Lower leg skin (tissue), 3 donors: ENCODE measurements around the gene KBTBD3.

Experiments
- POLR2A ChIP-seq, 2 donors: fragments of 450-650 bp; IDR thresholded peaks; one replicate each; pipeline ENCODE4 v1.6.1; 2016 to 2017; ENCODE audit warnings: antibody characterized with exemption in 2 of 2, mild to moderate bottlenecking in 1 of 2, moderate library complexity in 1 of 2
- TF ChIP-seq, protein P1 (sequence below), 3 donors: fragments of 450-650 bp; IDR thresholded peaks; one replicate each; pipeline ENCODE4 v1.5.1; 2016; ENCODE audit warnings: antibody characterized with exemption in 3 of 3, mild to moderate bottlenecking in 3 of 3, moderate library complexity in 2 of 3

DNA sequence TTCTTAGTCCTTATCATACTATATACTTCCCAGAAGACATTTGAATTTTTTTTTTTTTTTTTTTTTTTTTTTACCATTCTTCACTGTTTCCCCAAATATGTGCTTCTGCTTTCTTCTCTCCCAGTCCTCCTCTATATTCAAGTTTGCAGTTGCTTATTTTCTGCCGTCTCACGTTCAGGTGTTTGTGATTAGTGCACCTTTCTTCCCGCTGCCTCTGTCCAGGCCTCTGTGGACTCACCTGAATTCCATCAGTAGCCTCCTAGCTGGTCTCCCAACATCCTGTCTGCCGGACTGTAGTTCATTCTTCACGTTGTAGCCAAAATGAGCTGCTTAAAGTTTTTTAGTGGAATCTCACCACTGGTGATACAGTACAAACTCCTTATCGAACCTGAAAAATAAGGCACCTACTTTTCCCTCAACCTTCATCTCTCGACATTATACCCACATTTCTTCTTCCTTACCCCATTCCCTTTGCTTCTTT lies 54.3 kb downstream of the KBTBD3 start:
- TF ChIP-seq, protein P1, sequence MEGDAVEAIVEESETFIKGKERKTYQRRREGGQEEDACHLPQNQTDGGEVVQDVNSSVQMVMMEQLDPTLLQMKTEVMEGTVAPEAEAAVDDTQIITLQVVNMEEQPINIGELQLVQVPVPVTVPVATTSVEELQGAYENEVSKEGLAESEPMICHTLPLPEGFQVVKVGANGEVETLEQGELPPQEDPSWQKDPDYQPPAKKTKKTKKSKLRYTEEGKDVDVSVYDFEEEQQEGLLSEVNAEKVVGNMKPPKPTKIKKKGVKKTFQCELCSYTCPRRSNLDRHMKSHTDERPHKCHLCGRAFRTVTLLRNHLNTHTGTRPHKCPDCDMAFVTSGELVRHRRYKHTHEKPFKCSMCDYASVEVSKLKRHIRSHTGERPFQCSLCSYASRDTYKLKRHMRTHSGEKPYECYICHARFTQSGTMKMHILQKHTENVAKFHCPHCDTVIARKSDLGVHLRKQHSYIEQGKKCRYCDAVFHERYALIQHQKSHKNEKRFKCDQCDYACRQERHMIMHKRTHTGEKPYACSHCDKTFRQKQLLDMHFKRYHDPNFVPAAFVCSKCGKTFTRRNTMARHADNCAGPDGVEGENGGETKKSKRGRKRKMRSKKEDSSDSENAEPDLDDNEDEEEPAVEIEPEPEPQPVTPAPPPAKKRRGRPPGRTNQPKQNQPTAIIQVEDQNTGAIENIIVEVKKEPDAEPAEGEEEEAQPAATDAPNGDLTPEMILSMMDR (IDR thresholded peaks at IDR 0.05) = no peak
- TF ChIP-seq POLR2A (IDR thresholded peaks at IDR 0.05) = no peak
